ACC112 (cell line): ENCODE results near the gene TEAD1.

Experiments
- H2AFZ ChIP-seq: fragments of 200-600 bp; sonication (generic); one replicate; pipeline ENCODE4 v1.6.0; 2017; ENCODE audit warnings: antibody characterized with exemption, low read length; ENCODE audit not compliant: unreplicated experiment
- H3K27ac ChIP-seq: fragments of 200-600 bp; sonication (generic); 2 replicates; pipeline ENCODE4 v1.5.1; 2014; ENCODE audit warnings: low read depth, mild to moderate bottlenecking, antibody characterized with exemption, low read length, moderate library complexity
- H3K27me3 ChIP-seq: fragments of 200-600 bp; sonication (generic); 2 replicates; pipeline ENCODE4 v1.6.1; 2014; ENCODE audit warnings: mild to moderate bottlenecking, antibody characterized with exemption, low read length, moderate library complexity, mixed read lengths; ENCODE audit not compliant: insufficient read depth
- H3K36me3 ChIP-seq: fragments of 200-600 bp; sonication (generic); 2 replicates; pipeline ENCODE4 v1.6.1; 2016; ENCODE audit warnings: mild to moderate bottlenecking, antibody characterized with exemption, low read length, moderate library complexity, mixed read lengths; ENCODE audit not compliant: insufficient read depth
- H3K4me1 ChIP-seq: fragments of 200-600 bp; sonication (generic); one replicate; pipeline ENCODE4 v1.6.1; 2016; ENCODE audit warnings: low read length, mixed read lengths; ENCODE audit not compliant: insufficient read depth, unreplicated experiment, control insufficient read depth
- H3K4me3 ChIP-seq: fragments of 200-600 bp; sonication (generic); 2 replicates; pipeline ENCODE4 v1.5.1; 2014; ENCODE audit warnings: mild to moderate bottlenecking, low read depth, low read length
- H3K79me2 ChIP-seq: fragments of 200-600 bp; sonication (generic); one replicate; pipeline ENCODE4 v1.6.0; 2016; ENCODE audit warnings: low read length; ENCODE audit not compliant: control insufficient read depth, unreplicated experiment, insufficient read depth

The TEAD1 gene

GRCh38 chr11:12807621-12808020, 133.4 kb downstream of the TEAD1 start:
- Histone ChIP-seq H2AFZ (no peak overlapping the region), H3K36me3 (no peaks in the 10 kb centered on the region), H3K27ac (peak overlapping the region; percentile 88), H3K4me3 (no peak overlapping the region), H3K27me3 (no peaks in the 10 kb centered on the region), H3K79me2 (peaks cover 92% of the 10 kb centered on the region), H3K4me1 (peaks cover 59% of the 10 kb centered on the region)

- Histone ChIP-seq H3K4me3 (peak overlapping the region; percentile 40; the same call in 1 of the 2 replicates), H3K79me2 (peaks cover 92% of the 10 kb centered on the region), H3K4me1 (peaks cover 59% of the 10 kb centered on the region), H2AFZ (no peak overlapping the region), H3K27me3 (no peaks in the 10 kb centered on the region), H3K36me3 (no peaks in the 10 kb centered on the region), H3K27ac (peak overlapping the region; percentile 88)
These were observed 134.3 kb downstream of the TEAD1 start for GRCh38 chr11:12808519-12808918.

- Histone ChIP-seq H3K27me3 (no peaks in the 10 kb centered on the region), H2AFZ (no peak overlapping the region), H3K4me3 (peak overlapping the region; percentile 40; the same call in 1 of the 2 replicates), H3K27ac (peak overlapping the region; percentile 88), H3K36me3 (no peaks in the 10 kb centered on the region), H3K4me1 (peaks cover 64% of the 10 kb centered on the region), H3K79me2 (peaks cover 92% of the 10 kb centered on the region)
These were observed 135.1 kb downstream of the TEAD1 start for GRCh38 chr11:12809364-12809763.

GRCh38 chr11:12809864-12810567, 135.8 kb downstream of the TEAD1 start:
- Histone ChIP-seq H2AFZ (no peak overlapping the region), H3K79me2 (peaks cover 92% of the 10 kb centered on the region), H3K27me3 (no peaks in the 10 kb centered on the region), H3K36me3 (no peaks in the 10 kb centered on the region), H3K4me3 (peak overlapping the region; percentile 43; the same call in 1 of the 2 replicates), H3K27ac (peak overlapping the region; percentile 88), H3K4me1 (peaks cover 69% of the 10 kb centered on the region)

- Histone ChIP-seq H3K36me3 (no peaks in the 10 kb centered on the region), H3K27me3 (no peaks in the 10 kb centered on the region), H3K4me1 (peaks cover 74% of the 10 kb centered on the region), H3K27ac (peak overlapping the region; percentile 75), H2AFZ (no peak overlapping the region), H3K4me3 (peak overlapping the region; percentile 43; the same call in 1 of the 2 replicates), H3K79me2 (peaks cover 92% of the 10 kb centered on the region)
These were observed 136.3 kb downstream of the TEAD1 start for GRCh38 chr11:12810568-12810894.

- Histone ChIP-seq H3K79me2 (peaks cover 93% of the 10 kb centered on the region), H2AFZ (no peak overlapping the region), H3K4me1 (peaks cover 65% of the 10 kb centered on the region), H3K36me3 (no peaks in the 10 kb centered on the region), H3K4me3 (no peak overlapping the region), H3K27ac (no peak overlapping the region), H3K27me3 (no peaks in the 10 kb centered on the region)
These were observed 137.6 kb downstream of the TEAD1 start for GRCh38 chr11:12811861-12812260.

- Histone ChIP-seq H3K27me3 (no peaks in the 10 kb centered on the region), H3K4me3 (no peak overlapping the region), H3K27ac (peak overlapping the region; percentile 61), H3K79me2 (peaks cover 93% of the 10 kb centered on the region), H3K36me3 (no peaks in the 10 kb centered on the region), H2AFZ (no peak overlapping the region), H3K4me1 (peaks cover 70% of the 10 kb centered on the region)
These were observed 138.6 kb downstream of the TEAD1 start for GRCh38 chr11:12812849-12813248.

- no peaks in the 10 kb centered on the region for H3K36me3 ChIP-seq
- no peak overlapping the region for H2AFZ ChIP-seq
- peak overlapping the region; percentile 61 for H3K27ac ChIP-seq
- peaks cover 70% of the 10 kb centered on the region for H3K4me1 ChIP-seq
- H3K27me3 ChIP-seq = no peaks in the 10 kb centered on the region
- H3K79me2 ChIP-seq = peaks cover 91% of the 10 kb centered on the region
- no peak overlapping the region for H3K4me3 ChIP-seq
These were observed 139.4 kb downstream of the TEAD1 start for GRCh38 chr11:12813371-12814225.

GRCh38 chr11:12815129-12815480, 140.9 kb downstream of the TEAD1 start:
- Histone ChIP-seq H3K4me1 (peaks cover 60% of the 10 kb centered on the region), H2AFZ (no peak overlapping the region), H3K27me3 (no peaks in the 10 kb centered on the region), H3K4me3 (peak overlapping the region; percentile 52), H3K27ac (peak overlapping the region; percentile 61), H3K36me3 (no peaks in the 10 kb centered on the region), H3K79me2 (peaks cover 85% of the 10 kb centered on the region)

GRCh38 chr11:12815931-12816494, 141.8 kb downstream of the TEAD1 start:
- Histone ChIP-seq H3K79me2 (peaks cover 84% of the 10 kb centered on the region), H3K27ac (no peak overlapping the region)

More at GRCh38 chr11:12815931-12816494, 141.8 kb downstream of the TEAD1 start:
- no peak overlapping the region for H3K4me3 ChIP-seq
- no peaks in the 10 kb centered on the region for H3K27me3 ChIP-seq
- peaks cover 51% of the 10 kb centered on the region for H3K4me1 ChIP-seq
- H2AFZ ChIP-seq = no peak overlapping the region
- H3K36me3 ChIP-seq = no peaks in the 10 kb centered on the region
